ENCODE data around the gene NOP56. TPM values are rescaled to one million over a fixed set of nuclear protein-coding genes. Genes with fewer than 3 reads are reported as not detected.

NOP56 gene
- total and polyA plus RNA-seq, 2 experiments from 2014 or later, result 123 to 149 TPM

- WGBS, 2 experiments (ENCODE audit: low coverage in 1 of 2, low lambda C conversion rate in 2 of 2, missing lambda C conversion rate in 2 of 2), result 75 to 80% methylated on average over 9 of the region's 9 CpGs
- Histone ChIP-seq H3K9me2 (ENCODE audit: insufficient read depth) (no peaks in the 10 kb centered on the region), H3K4me1 (ENCODE audit: insufficient read depth) (no peaks in the 10 kb centered on the region), H2AFZ (no peak overlapping the region), H3K27ac (no peak overlapping the region), H3K4me3 (no peak overlapping the region), H3K9ac (no peak overlapping the region), H3K79me2 (ENCODE audit: insufficient read depth) (no peaks in the 10 kb centered on the region), H3F3A (ENCODE audit: insufficient read depth) (no peaks in the 10 kb centered on the region), H4K20me1 (ENCODE audit: insufficient read depth) (no peaks in the 10 kb centered on the region), H3K9me3 (ENCODE audit: low read depth) (no peaks in the 10 kb centered on the region), H3K4me2 (ENCODE audit: unreplicated experiment) (no peak overlapping the region), H3K36me3 (ENCODE audit: low read depth) (peaks cover 6% of the 10 kb centered on the region; the same call in 1 of the 2 replicates), H3K27me3 (replicated peaks; ENCODE audit: insufficient read depth) (0 out of 2 replicates have a peak, but pooled peaks cover 1% of the 10 kb centered on the region)
- DNase-seq, result no peak
- in situ Hi-C loops (cut with MboI), result loop anchor here (10.0 kb wide), 1 partner anchor 116 kb away; no protein-coding TSS in a partner anchor
- TF ChIP-seq EZH2 (IDR thresholded peaks at IDR 0.05; ENCODE audit: insufficient read depth, poor library complexity, severe bottlenecking) (no peak), EZH2phosphoT487 (IDR thresholded peaks at IDR 0.05; ENCODE audit: insufficient read depth, low read depth) (no peak)
These were observed 11.5 kb upstream of the NOP56 start for GRCh38 chr20:2640899-2641298.

- in situ Hi-C loops (cut with MboI), result loop anchor here (10.0 kb wide), 1 partner anchor 119 kb away; no protein-coding TSS in a partner anchor
- no peaks in the 10 kb centered on the region for H3K27me3 ChIP-seq (replicated peaks; ENCODE audit: insufficient read depth)
- no peak overlapping the region for H3K27ac ChIP-seq
- WGBS, 2 experiments (ENCODE audit: low coverage in 1 of 2, low lambda C conversion rate in 2 of 2, missing lambda C conversion rate in 2 of 2), result 38 to 42% methylated on average over 1 of the region's 1 CpG
- H2AFZ ChIP-seq, result no peak overlapping the region
- no peak overlapping the region for H3K4me2 ChIP-seq (ENCODE audit: unreplicated experiment)
- H3K4me3 ChIP-seq, result no peak overlapping the region
- no peaks in the 10 kb centered on the region for H3K4me1 ChIP-seq (ENCODE audit: insufficient read depth)
- no peaks in the 10 kb centered on the region for H4K20me1 ChIP-seq (ENCODE audit: insufficient read depth)
- H3K36me3 ChIP-seq (ENCODE audit: low read depth), result peaks cover 6% of the 10 kb centered on the region; the same call in 1 of the 2 replicates
- H3K9ac ChIP-seq, result no peak overlapping the region
- no peaks in the 10 kb centered on the region for H3K9me2 ChIP-seq (ENCODE audit: insufficient read depth)
- H3K9me3 ChIP-seq (ENCODE audit: low read depth), result no peaks in the 10 kb centered on the region
- TF ChIP-seq EZH2 (IDR thresholded peaks at IDR 0.05; ENCODE audit: insufficient read depth, poor library complexity, severe bottlenecking) (no peak), EZH2phosphoT487 (IDR thresholded peaks at IDR 0.05; ENCODE audit: insufficient read depth, low read depth) (no peak)
- H3K79me2 ChIP-seq (ENCODE audit: insufficient read depth), result no peaks in the 10 kb centered on the region
- DNase-seq, result no peak
- peaks cover 5% of the 10 kb centered on the region; the same call in 1 of the 2 replicates for H3F3A ChIP-seq (ENCODE audit: insufficient read depth)
These were observed 8.7 kb upstream of the NOP56 start for GRCh38 chr20:2643708-2644107.

GRCh38 chr20:2652724-2653555 is 508 bp downstream of the NOP56 start:
- Histone ChIP-seq H3K36me3 (ENCODE audit: low read depth) (peaks cover 39% of the 10 kb centered on the region), H3K9ac (peak overlapping the region; percentile 90), H3F3A (ENCODE audit: insufficient read depth) (peaks cover 49% of the 10 kb centered on the region), H3K27ac (peak overlapping the region; percentile 37), H3K79me2 (ENCODE audit: insufficient read depth) (peaks cover 69% of the 10 kb centered on the region), H4K20me1 (ENCODE audit: insufficient read depth) (no peaks in the 10 kb centered on the region), H3K9me2 (ENCODE audit: insufficient read depth) (no peaks in the 10 kb centered on the region), H3K27me3 (replicated peaks; ENCODE audit: insufficient read depth) (no peaks in the 10 kb centered on the region), H3K4me2 (ENCODE audit: unreplicated experiment) (peak overlapping the region; percentile 98), H3K4me3 (peak overlapping the region; percentile 89), H2AFZ (peak overlapping the region; percentile 72), H3K9me3 (ENCODE audit: low read depth) (no peaks in the 10 kb centered on the region), H3K4me1 (ENCODE audit: insufficient read depth) (peaks cover 4% of the 10 kb centered on the region; the same call in 1 of the 2 replicates)
- DNase-seq, result peak; percentile 63
- in situ Hi-C loops (cut with MboI), result no loop called here
- WGBS, 2 experiments (ENCODE audit: low coverage in 1 of 2, low lambda C conversion rate in 2 of 2, missing lambda C conversion rate in 2 of 2), result 1% methylated on average over 47 to 48 of the region's 56 CpGs
- TF ChIP-seq EZH2phosphoT487 (IDR thresholded peaks at IDR 0.05; ENCODE audit: insufficient read depth, low read depth) (no peak), EZH2 (IDR thresholded peaks at IDR 0.05; ENCODE audit: insufficient read depth, poor library complexity, severe bottlenecking) (no peak)

- peaks cover 39% of the 10 kb centered on the region for H3K36me3 ChIP-seq (ENCODE audit: low read depth)
- 28 to 38% methylated on average over 24 of the region's 24 CpGs for WGBS, 2 experiments (ENCODE audit: low coverage in 1 of 2, low lambda C conversion rate in 2 of 2, missing lambda C conversion rate in 2 of 2)
- H3K79me2 ChIP-seq (ENCODE audit: insufficient read depth), result peaks cover 69% of the 10 kb centered on the region
- H3K27me3 ChIP-seq (replicated peaks; ENCODE audit: insufficient read depth), result no peaks in the 10 kb centered on the region
- peak overlapping the region; percentile 89 for H3K4me3 ChIP-seq
- no peaks in the 10 kb centered on the region for H4K20me1 ChIP-seq (ENCODE audit: insufficient read depth)
- H3K4me2 ChIP-seq (ENCODE audit: unreplicated experiment), result peak overlapping the region; percentile 98
- peaks cover 4% of the 10 kb centered on the region; the same call in 1 of the 2 replicates for H3K4me1 ChIP-seq (ENCODE audit: insufficient read depth)
- H3F3A ChIP-seq (ENCODE audit: insufficient read depth), result peaks cover 55% of the 10 kb centered on the region
- H3K9me2 ChIP-seq (ENCODE audit: insufficient read depth), result no peaks in the 10 kb centered on the region
- H3K9ac ChIP-seq, result peak overlapping the region; percentile 90
- in situ Hi-C loops (cut with MboI), result no loop called here
- DNase-seq, result no peak
- no peaks in the 10 kb centered on the region for H3K9me3 ChIP-seq (ENCODE audit: low read depth)
- peak overlapping the region; percentile 37 for H3K27ac ChIP-seq
- no peak overlapping the region for H2AFZ ChIP-seq
- TF ChIP-seq EZH2phosphoT487 (IDR thresholded peaks at IDR 0.05; ENCODE audit: insufficient read depth, low read depth), result no peak
- TF ChIP-seq EZH2 (IDR thresholded peaks at IDR 0.05; ENCODE audit: insufficient read depth, poor library complexity, severe bottlenecking), result no peak
These were observed 1.3 kb downstream of the NOP56 start for GRCh38 chr20:2653556-2654383.

Data from GM23248 (cell line).